HCT116 (cell line): ENCODE data around the gene MTFR1L. TPM values are rescaled to one million over a fixed set of nuclear protein-coding genes. Genes with fewer than 3 reads are reported as not detected.

Experiments used
- ATAC-seq: fragments of 200-7000 bp; cut with Tn5 transposase; 2 replicates; pipeline ENCODE4 v1.9.1; 2020; ENCODE audit warnings: mild to moderate bottlenecking, moderate library complexity
- BruUV-seq: library from RNA; stranded (reverse); fragments of 400-500 nt; replicated peaks from 2 replicates; lab custom pipeline; 2021; lab: Mats Ljungman, UMichigan
- CTCF ChIA-PET: fragments of 300-600 bp; sonication (Branson Sonifier 250); formaldehyde crosslinking; loops from one replicate; lab custom pipeline; 2021; ENCODE audit warnings: antibody characterized with exemption; lab: Charles Lee
- POLR2A ChIA-PET: fragments of 300-600, 350-600 bp; sonication (Branson Sonifier 250); formaldehyde crosslinking; loops from one replicate; lab custom pipeline; 2021; ENCODE audit warnings: antibody characterized with exemption; lab: Charles Lee
- RAD21 ChIA-PET, 2 experiments: fragments of 300-600 bp; sonication (Branson Sonifier 250); formaldehyde crosslinking; loops; one replicate each; lab custom pipeline; 2023; ENCODE audit warnings: low total read pairs in 2 of 2; ENCODE audit not compliant: uncharacterized antibody in 2 of 2, unreplicated experiment in 2 of 2, low non-redundant PET in 1 of 2; lab: Charles Lee
- DNase-seq: peaks from one replicate; pipeline ENCODE4 v3.0.0-alpha.2; 2010; ENCODE audit warnings: low read depth, low spot score
- H2AFZ ChIP-seq: fragments of 200-600 bp; shearing (Covaris generic), sonication (generic); 2 replicates; pipeline ENCODE4 v1.6.1; 2017; ENCODE audit warnings: low read depth, mixed run types, mixed read lengths, antibody characterized with exemption, low read length; ENCODE audit not compliant: poor library complexity, severe bottlenecking
- H3K27ac ChIP-seq: 2 replicates; pipeline ENCODE4 v1.5.1; 2012; ENCODE audit warnings: low read depth, low read length
- H3K27me3 ChIP-seq: fragments of 200-600 bp; sonication (generic); 2 replicates; pipeline ENCODE4 v1.6.1; 2016; ENCODE audit warnings: mixed run types, low read length, mixed read lengths; ENCODE audit not compliant: insufficient read depth
- H3K36me3 ChIP-seq, 2 experiments: fragments of 200-500 bp in 1 of 2; fragments of 200-600 bp in 1 of 2; sonication (Bioruptor generic) in 1 of 2; sonication (generic) in 1 of 2; 2 replicates each; pipeline versions ENCODE4 v1.5.1 to v1.6.1; 2014 to 2016; ENCODE audit warnings: low read length in 2 of 2, inconsistent platforms in 1 of 2, mixed read lengths in 1 of 2, mixed run types in 1 of 2; ENCODE audit not compliant: insufficient read depth in 2 of 2, control insufficient read depth in 1 of 2
- H3K4me1 ChIP-seq, 2 experiments: fragments of 200-600 bp in 1 of 2; sonication (generic) in 1 of 2; 2 replicates each; pipeline versions ENCODE4 v1.5.1 to v1.6.1; 2012 to 2017; ENCODE audit warnings: low read length in 2 of 2, inconsistent platforms in 1 of 2, mild to moderate bottlenecking in 1 of 2, mixed read lengths in 1 of 2, mixed run types in 1 of 2, moderate library complexity in 1 of 2; ENCODE audit not compliant: insufficient read depth in 2 of 2, control insufficient read depth in 1 of 2
- H3K4me2 ChIP-seq: fragments of 200-600 bp; sonication (generic); 2 replicates; pipeline ENCODE4 v1.6.1; 2017; ENCODE audit warnings: mixed run types, low read length, mixed read lengths
- H3K4me3 ChIP-seq, 2 experiments: fragments of 200-600 bp in 1 of 2; sonication (generic) in 1 of 2; replicated peaks in 1 of 2; 2 replicates each; pipeline ENCODE4 v1.5.1; 2011 to 2016; ENCODE audit warnings: low read length in 2 of 2, control low read depth in 1 of 2, low read depth in 1 of 2, mild to moderate bottlenecking in 1 of 2, mixed read lengths in 1 of 2, mixed run types in 1 of 2
- H3K79me2 ChIP-seq: fragments of 200-600 bp; sonication (generic); 2 replicates; pipeline ENCODE4 v1.6.1; 2017; ENCODE audit warnings: mild to moderate bottlenecking, mixed run types, low read length, moderate library complexity, mixed read lengths; ENCODE audit not compliant: insufficient read depth
- H3K9ac ChIP-seq: fragments of 200-600 bp; sonication (generic); 2 replicates; pipeline ENCODE4 v1.6.1; 2016; ENCODE audit warnings: low read length, mixed read lengths
- H3K9me2 ChIP-seq: fragments of 200-600 bp; sonication (generic), shearing (Covaris generic); 2 replicates; pipeline ENCODE4 v1.6.1; 2017; ENCODE audit warnings: mixed run types, mild to moderate bottlenecking, moderate library complexity; ENCODE audit not compliant: insufficient read depth
- H3K9me3 ChIP-seq, 2 experiments: fragments of 200-500 bp in 1 of 2; fragments of 200-600 bp in 1 of 2; sonication (Bioruptor generic) in 1 of 2; sonication (generic) in 1 of 2; 2 replicates each; pipeline ENCODE4 v1.6.1; 2014 to 2017; ENCODE audit warnings: low read length in 2 of 2, mixed read lengths in 2 of 2, inconsistent platforms in 1 of 2, low read depth in 1 of 2, mild to moderate bottlenecking in 1 of 2, mixed run types in 1 of 2, moderate library complexity in 1 of 2; ENCODE audit not compliant: control insufficient read depth in 1 of 2, insufficient read depth in 1 of 2
- H4K20me1 ChIP-seq: fragments of 200-600 bp; sonication (generic), shearing (Covaris generic); 2 replicates; pipeline ENCODE4 v1.6.1; 2017; ENCODE audit warnings: mixed run types, mild to moderate bottlenecking, moderate library complexity; ENCODE audit not compliant: insufficient read depth
- CBX3 ChIP-seq: IDR thresholded peaks from 2 replicates; pipeline ENCODE4 v1.6.1; 2012; ENCODE audit warnings: low read depth
- CEBPB ChIP-seq: IDR thresholded peaks from 2 replicates; pipeline ENCODE4 v1.6.1; 2012; ENCODE audit warnings: low read depth
- EGR1 ChIP-seq: IDR thresholded peaks from 2 replicates; pipeline ENCODE4 v1.6.1; 2012; ENCODE audit warnings: low read depth
- EZH2phosphoT487 ChIP-seq: fragments of 200-600 bp; IDR thresholded peaks from 2 replicates; pipeline ENCODE4 v1.6.1; 2018; ENCODE audit warnings: antibody characterized with exemption, borderline replicate concordance
- POLR2AphosphoS5 ChIP-seq: IDR thresholded peaks from 2 replicates; pipeline ENCODE4 v1.6.1; 2011; ENCODE audit warnings: mild to moderate bottlenecking, low read depth, low read length, moderate library complexity
- SIN3A ChIP-seq: IDR thresholded peaks from 2 replicates; pipeline ENCODE4 v1.6.1; 2012; ENCODE audit warnings: low read depth
- SP1 ChIP-seq: IDR thresholded peaks from 2 replicates; pipeline ENCODE4 v1.6.1; 2012; ENCODE audit warnings: low read depth
- ZNF274 ChIP-seq: fragments of 200-500 bp; sonication (Bioruptor generic); IDR thresholded peaks from 2 replicates; pipeline ENCODE4 v1.6.1; 2014; ENCODE audit warnings: mild to moderate bottlenecking, low read depth, low read length, inconsistent platforms
- intact Hi-C: fragments of 100-400 bp; cut with micrococcal nuclease; formaldehyde crosslinking; loops from 2 replicates; pipeline ENCODE4 v1.10.0; 2022
- total RNA-seq: library from RNA; stranded (reverse); gene quantifications from one replicate; pipeline ENCODE4 v1.2.1, GENCODE V29; 2021; ENCODE audit not compliant: unreplicated experiment
- TF ChIP-seq, protein P1 (sequence below): IDR thresholded peaks from 2 replicates; pipeline ENCODE4 v1.6.1; 2012
- TF ChIP-seq, protein P2 (sequence below): IDR thresholded peaks from 2 replicates; pipeline ENCODE4 v1.6.1; 2012; ENCODE audit warnings: low read depth

MTFR1L gene
- total RNA-seq, 1 experiment from 2014 or later: 35.8 TPM

- Histone ChIP-seq H3K4me1 (peaks cover 3 to 8% of the 10 kb centered on the region in 2 experiments; a peak in 2 of 4 replicates), H3K79me2 (no peaks in the 10 kb centered on the region), H3K36me3 (no peaks in the 10 kb centered on the region), H3K27me3 (no peaks in the 10 kb centered on the region), H3K9me3 (no peaks in the 10 kb centered on the region), H3K4me2 (no peak overlapping the region), H2AFZ (no peak overlapping the region), H3K4me3 (no peak overlapping the region), H4K20me1 (no peaks in the 10 kb centered on the region), H3K9me2 (no peaks in the 10 kb centered on the region), H3K27ac (no peak overlapping the region), H3K9ac (no peak overlapping the region)
- intact Hi-C loops: loop anchor here (5.0 kb wide), 2 partner anchors 178 to 293 kb away; partner anchors contain the start of gene MAN1C1
- ChIA-PET CTCF (interaction anchor here (1.2 kb wide), 1 partner anchor 15 kb away, joined by 3 read pairs; no protein-coding TSS in a partner anchor), POLR2A (no interaction called here), RAD21 (no interaction called here)
- ATAC-seq: no peak
- BruUV-seq: no TSS peak
- no peak for DNase-seq
- TF ChIP-seq ZNF274: no peak
- no peak for TF ChIP-seq EZH2phosphoT487
- TF ChIP-seq, protein P1, sequence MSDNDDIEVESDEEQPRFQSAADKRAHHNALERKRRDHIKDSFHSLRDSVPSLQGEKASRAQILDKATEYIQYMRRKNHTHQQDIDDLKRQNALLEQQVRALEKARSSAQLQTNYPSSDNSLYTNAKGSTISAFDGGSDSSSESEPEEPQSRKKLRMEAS: no peak
- TF ChIP-seq CBX3: no peak
- TF ChIP-seq SIN3A: no peak
- no peak for TF ChIP-seq SP1
- no peak for TF ChIP-seq POLR2AphosphoS5
- TF ChIP-seq EGR1: no peak
- TF ChIP-seq CEBPB: no peak
- TF ChIP-seq, protein P2, sequence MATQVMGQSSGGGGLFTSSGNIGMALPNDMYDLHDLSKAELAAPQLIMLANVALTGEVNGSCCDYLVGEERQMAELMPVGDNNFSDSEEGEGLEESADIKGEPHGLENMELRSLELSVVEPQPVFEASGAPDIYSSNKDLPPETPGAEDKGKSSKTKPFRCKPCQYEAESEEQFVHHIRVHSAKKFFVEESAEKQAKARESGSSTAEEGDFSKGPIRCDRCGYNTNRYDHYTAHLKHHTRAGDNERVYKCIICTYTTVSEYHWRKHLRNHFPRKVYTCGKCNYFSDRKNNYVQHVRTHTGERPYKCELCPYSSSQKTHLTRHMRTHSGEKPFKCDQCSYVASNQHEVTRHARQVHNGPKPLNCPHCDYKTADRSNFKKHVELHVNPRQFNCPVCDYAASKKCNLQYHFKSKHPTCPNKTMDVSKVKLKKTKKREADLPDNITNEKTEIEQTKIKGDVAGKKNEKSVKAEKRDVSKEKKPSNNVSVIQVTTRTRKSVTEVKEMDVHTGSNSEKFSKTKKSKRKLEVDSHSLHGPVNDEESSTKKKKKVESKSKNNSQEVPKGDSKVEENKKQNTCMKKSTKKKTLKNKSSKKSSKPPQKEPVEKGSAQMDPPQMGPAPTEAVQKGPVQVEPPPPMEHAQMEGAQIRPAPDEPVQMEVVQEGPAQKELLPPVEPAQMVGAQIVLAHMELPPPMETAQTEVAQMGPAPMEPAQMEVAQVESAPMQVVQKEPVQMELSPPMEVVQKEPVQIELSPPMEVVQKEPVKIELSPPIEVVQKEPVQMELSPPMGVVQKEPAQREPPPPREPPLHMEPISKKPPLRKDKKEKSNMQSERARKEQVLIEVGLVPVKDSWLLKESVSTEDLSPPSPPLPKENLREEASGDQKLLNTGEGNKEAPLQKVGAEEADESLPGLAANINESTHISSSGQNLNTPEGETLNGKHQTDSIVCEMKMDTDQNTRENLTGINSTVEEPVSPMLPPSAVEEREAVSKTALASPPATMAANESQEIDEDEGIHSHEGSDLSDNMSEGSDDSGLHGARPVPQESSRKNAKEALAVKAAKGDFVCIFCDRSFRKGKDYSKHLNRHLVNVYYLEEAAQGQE: no peak
Measured at GRCh38 chr1:25795211-25795610, 24.5 kb upstream of the MTFR1L start.
